Gastroesophageal sphincter (tissue), 4 donors: Measurements from ENCODE around the gene FGF14. TPM values are rescaled to one million over a fixed set of nuclear protein-coding genes. Genes with fewer than 3 reads are reported as not detected.
A peak's percentile ranks its signal among the peaks of the same experiment; 100 is the strongest.

ENCODE experiments used
- ATAC-seq: fragments of 150-250 bp; one replicate; pipeline ENCODE4 v1.9.1; 2016; ENCODE audit warnings: mild to moderate bottlenecking, moderate library complexity
- H3K27ac ChIP-seq, 4 donors: fragments of 200-600 bp; sonication (generic) in 3 of 4; 1 replicate in 3 of 4; 2 replicates in 1 of 4; pipeline ENCODE4 v1.5.1; 2016 to 2019
- H3K27me3 ChIP-seq: fragments of 200-600 bp; sonication (generic); one replicate; pipeline ENCODE4 v1.5.1; 2019
- H3K36me3 ChIP-seq, 2 donors: fragments of 200-600 bp; sonication (generic); one replicate each; pipeline ENCODE4 v1.5.1; 2019; ENCODE audit warnings: control low read depth in 1 of 2
- H3K4me1 ChIP-seq, 3 donors: fragments of 200-600 bp; sonication (generic); 1 replicate in 2 of 3; 2 replicates in 1 of 3; pipeline ENCODE4 v1.5.1; 2016 to 2019; ENCODE audit warnings: control low read depth in 2 of 3
- H3K4me3 ChIP-seq, 2 donors: fragments of 200-600 bp; sonication (generic); one replicate each; pipeline ENCODE4 v1.5.1; 2019; ENCODE audit warnings: mild to moderate bottlenecking in 1 of 2, moderate library complexity in 1 of 2
- H3K9me3 ChIP-seq, 3 donors: fragments of 200-600 bp; sonication (generic); one replicate each; pipeline ENCODE4 v1.5.1; 2017 to 2019; ENCODE audit warnings: control low read depth in 2 of 3
- CTCF ChIP-seq, 4 experiments: fragments of 200-600 bp in 2 of 4; fragments of 450-650 bp in 2 of 4; sonication (generic) in 1 of 4; IDR thresholded peaks; one replicate each; pipeline ENCODE4 v1.5.1; 2017 to 2019; ENCODE audit warnings: antibody characterized with exemption in 4 of 4, mild to moderate bottlenecking in 2 of 4, moderate library complexity in 2 of 4
- EP300 ChIP-seq: sonication (generic); formaldehyde crosslinking; IDR thresholded peaks from one replicate; pipeline ENCODE4 v1.6.1; 2017; ENCODE audit warnings: antibody characterized with exemption, mild to moderate bottlenecking
- POLR2A ChIP-seq, 2 donors: fragments of 450-650 bp; IDR thresholded peaks; one replicate each; pipeline ENCODE4 v1.6.1; 2017; ENCODE audit warnings: antibody characterized with exemption in 2 of 2, mild to moderate bottlenecking in 2 of 2, moderate library complexity in 1 of 2
- POLR2AphosphoS5 ChIP-seq: sonication (generic); formaldehyde crosslinking; IDR thresholded peaks from one replicate; pipeline ENCODE4 v1.6.1; 2017; ENCODE audit warnings: antibody characterized with exemption
- WGBS, 2 donors: methylation state at CpG; one replicate each; pipeline ENCODE4 v1.1.5; 2018; ENCODE audit warnings: low coverage in 1 of 2; 5-methylcytosine and 5-hydroxymethylcytosine counted together
- total RNA-seq, 4 donors: library from RNA; depleted of rRNA; stranded (reverse); fragments of >200 nt; gene quantifications; one replicate each; pipeline ENCODE4 v1.1.0, GENCODE V29; 2016

FGF14 gene
- total RNA-seq, 4 donors from 2014 or later: 0.31 to 2.0 (median 0.95) TPM

GRCh38 chr13:101942535-101943157 is 459.2 kb downstream of the FGF14 start:
- Histone ChIP-seq H3K27ac (no peak overlapping the region), H3K4me3 (no peak overlapping the region), H3K4me1 (no peaks in the 10 kb centered on the region), H3K36me3 (no peaks in the 10 kb centered on the region), H3K9me3 (no peaks in the 10 kb centered on the region), H3K27me3 (no peaks in the 10 kb centered on the region)
- ATAC-seq: no peak
- TF ChIP-seq POLR2AphosphoS5 (no peak), POLR2A (IDR thresholded peaks at IDR 0.05) (no peak), EP300 (no peak), CTCF (IDR thresholded peaks at IDR 0.05) (no peak)
- 50 to 70% methylated on average over 2 of the region's 2 CpGs for WGBS, 2 donors

GRCh38 chr13:101942038-101942437 is 459.8 kb downstream of the FGF14 start:
- Histone ChIP-seq H3K27me3 (no peaks in the 10 kb centered on the region), H3K4me1 (no peaks in the 10 kb centered on the region), H3K36me3 (no peaks in the 10 kb centered on the region), H3K27ac (no peak overlapping the region), H3K9me3 (no peaks in the 10 kb centered on the region), H3K4me3 (no peak overlapping the region)
- peak; percentile 39 for TF ChIP-seq POLR2AphosphoS5
- TF ChIP-seq POLR2A (IDR thresholded peaks at IDR 0.05): no peak
- TF ChIP-seq CTCF (IDR thresholded peaks at IDR 0.05): peak; percentile 20 to 77 (median 64)
- TF ChIP-seq EP300: no peak
- ATAC-seq: peak; percentile 61
- WGBS, 2 donors: 0% methylated on average over 1 of the region's 1 CpG

GRCh38 chr13:101941095-101941783 is 460.6 kb downstream of the FGF14 start:
- no peaks in the 10 kb centered on the region for H3K27me3 ChIP-seq
- H3K27ac ChIP-seq: no peak overlapping the region
- TF ChIP-seq CTCF (IDR thresholded peaks at IDR 0.05) (no peak), POLR2A (IDR thresholded peaks at IDR 0.05) (no peak), EP300 (no peak), POLR2AphosphoS5 (no peak)
- WGBS, 2 donors: 43 to 67% methylated on average over 2 of the region's 2 CpGs
- no peak for ATAC-seq
- no peaks in the 10 kb centered on the region for H3K4me1 ChIP-seq
- H3K36me3 ChIP-seq: no peaks in the 10 kb centered on the region
- no peak overlapping the region for H3K4me3 ChIP-seq
- no peaks in the 10 kb centered on the region for H3K9me3 ChIP-seq

GRCh38 chr13:101939370-101939769 is 462.5 kb downstream of the FGF14 start:
- Histone ChIP-seq H3K27ac (no peak overlapping the region), H3K27me3 (no peaks in the 10 kb centered on the region), H3K4me1 (no peaks in the 10 kb centered on the region), H3K9me3 (no peaks in the 10 kb centered on the region), H3K4me3 (no peak overlapping the region), H3K36me3 (no peaks in the 10 kb centered on the region)
- no peak for ATAC-seq
- no peak for TF ChIP-seq CTCF (IDR thresholded peaks at IDR 0.05)
- TF ChIP-seq POLR2AphosphoS5: no peak
- no peak for TF ChIP-seq EP300
- WGBS, 2 donors: 60 to 61% methylated on average over 2 of the region's 2 CpGs

GRCh38 chr13:101935828-101936227 is 466.0 kb downstream of the FGF14 start:
- H3K27ac ChIP-seq: no peak overlapping the region
- H3K4me3 ChIP-seq: no peak overlapping the region
- no peak for ATAC-seq
- WGBS, 2 donors: 86% methylated on average over 2 of the region's 2 CpGs; no CpG with 5 or more reads in 1 of the 2 donors
- no peaks in the 10 kb centered on the region for H3K9me3 ChIP-seq
- no peaks in the 10 kb centered on the region for H3K36me3 ChIP-seq
- no peaks in the 10 kb centered on the region for H3K4me1 ChIP-seq
- TF ChIP-seq CTCF (IDR thresholded peaks at IDR 0.05) (no peak), POLR2A (IDR thresholded peaks at IDR 0.05) (no peak), POLR2AphosphoS5 (no peak)
- no peaks in the 10 kb centered on the region for H3K27me3 ChIP-seq
